ENCODE measurements around the gene TSEN2.
"Not testable (repeated sequence)": the region's sequence is repeated elsewhere in the genome, so short reads cannot be mapped to it uniquely, and the experiment has no call there.

TSEN2 gene

GRCh38 chr3:12472796-12473195, 11.5 kb upstream of the TSEN2 start:
- no peak for DNase-seq

DNA sequence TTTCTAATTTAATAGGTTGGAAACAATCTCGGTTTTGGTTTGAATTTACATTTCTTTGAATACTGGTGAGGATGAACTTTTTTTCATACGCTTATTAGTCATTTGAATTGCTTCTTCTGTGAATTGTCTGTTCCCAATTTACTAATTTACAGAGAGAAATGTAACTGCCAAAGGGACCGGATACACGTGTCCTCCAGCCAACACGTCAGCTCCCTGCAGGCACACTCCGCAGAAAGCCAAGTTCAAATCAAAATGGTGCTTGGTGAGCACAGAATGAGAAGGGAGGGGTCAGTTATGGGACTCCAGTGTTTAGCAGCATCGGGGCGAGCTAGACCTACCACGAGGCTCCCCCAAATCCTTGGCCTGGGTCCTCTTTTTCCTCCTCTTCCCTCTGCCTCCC, 10.8 kb upstream of the TSEN2 start:
- DNase-seq = no peak

- no peak for DNase-seq
Observed at GRCh38 chr3:12476238-12476897, 7.9 kb upstream of the TSEN2 start.

DNA sequence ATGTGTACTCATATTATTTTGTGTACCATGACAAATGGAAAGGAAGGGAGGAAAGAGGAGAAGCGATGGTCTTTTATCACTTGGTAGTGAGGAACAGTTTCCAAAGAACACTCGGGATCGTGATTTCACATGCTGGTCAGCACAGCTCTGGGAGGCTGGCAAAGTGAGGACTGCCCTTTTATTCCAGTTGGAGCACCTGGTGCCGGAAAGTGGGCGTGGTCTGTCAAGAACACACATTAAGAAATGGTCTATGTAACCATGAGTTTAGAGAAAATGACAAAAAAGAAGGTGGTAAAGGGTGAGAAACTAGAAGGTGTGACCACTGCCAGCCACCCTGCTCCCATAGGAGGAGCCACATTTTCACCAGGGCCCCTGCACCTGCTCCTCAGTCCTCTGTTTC, 7.0 kb upstream of the TSEN2 start:
- no peak for DNase-seq

GRCh38 chr3:12478326-12478725, 6.0 kb upstream of the TSEN2 start:
- no peak for DNase-seq

DNA sequence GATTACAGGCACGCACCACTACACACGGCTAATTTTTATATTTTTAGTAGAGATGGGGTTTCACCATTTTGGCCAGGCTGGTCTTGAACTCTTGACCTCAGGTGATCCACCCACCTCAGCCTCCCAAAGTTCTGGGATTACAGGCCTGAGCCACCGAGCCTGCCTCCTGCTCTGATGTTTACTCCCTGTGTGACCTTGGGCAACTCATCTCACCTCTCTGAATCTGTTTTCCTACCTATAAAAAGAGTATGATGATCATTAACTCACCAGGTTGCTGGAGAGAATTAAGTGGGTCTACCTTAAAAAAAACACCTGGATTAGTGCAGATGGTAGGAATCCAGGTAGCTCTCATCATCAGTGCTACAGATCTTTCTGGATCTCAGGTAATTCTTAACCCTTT, 5.1 kb upstream of the TSEN2 start:
- DNase-seq = not testable (repeated sequence)

GRCh38 chr3:12479919-12480427, 4.3 kb upstream of the TSEN2 start:
- peak; percentile 47 for DNase-seq

DNA sequence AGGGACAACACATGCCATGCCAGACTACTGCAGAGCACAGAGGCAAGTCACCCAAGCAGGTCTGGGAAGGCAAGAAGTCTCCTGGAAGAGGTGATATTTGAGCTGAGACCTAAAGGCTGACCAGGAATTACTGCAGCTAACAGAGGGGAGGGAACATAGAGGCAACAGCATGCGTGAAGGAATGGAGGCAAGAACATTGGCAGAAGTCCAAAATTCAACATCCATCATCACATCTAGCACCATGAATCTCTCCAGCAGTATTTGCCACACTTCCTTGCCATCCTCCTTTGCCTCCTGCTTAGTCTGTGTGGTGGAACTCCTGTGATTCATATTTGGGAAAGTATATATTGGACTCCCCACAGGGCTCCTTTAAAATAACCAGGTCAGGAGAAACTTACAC, 870 bp upstream of the TSEN2 start:
- no peak for DNase-seq

DNA sequence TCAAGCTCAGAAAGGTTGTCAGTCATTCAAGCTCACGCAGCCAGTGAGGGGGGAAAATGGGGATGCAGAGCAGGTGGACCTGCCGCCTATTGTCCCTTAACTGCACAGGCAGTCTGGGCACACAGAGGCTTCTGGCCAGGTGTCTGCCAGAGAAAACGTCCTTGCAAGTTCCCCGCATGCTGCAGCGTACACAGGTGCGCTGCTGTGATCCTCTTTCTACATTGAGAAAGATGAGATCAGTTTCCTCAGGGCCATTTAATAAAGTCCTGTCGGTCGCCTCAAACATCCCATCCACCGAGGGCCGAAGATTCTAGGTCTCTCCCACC, 445 bp upstream of the TSEN2 start:
- no peak for DNase-seq

GRCh38 chr3:12484983-12485327, 675 bp downstream of the TSEN2 start:
- DNase-seq = no peak

DNA sequence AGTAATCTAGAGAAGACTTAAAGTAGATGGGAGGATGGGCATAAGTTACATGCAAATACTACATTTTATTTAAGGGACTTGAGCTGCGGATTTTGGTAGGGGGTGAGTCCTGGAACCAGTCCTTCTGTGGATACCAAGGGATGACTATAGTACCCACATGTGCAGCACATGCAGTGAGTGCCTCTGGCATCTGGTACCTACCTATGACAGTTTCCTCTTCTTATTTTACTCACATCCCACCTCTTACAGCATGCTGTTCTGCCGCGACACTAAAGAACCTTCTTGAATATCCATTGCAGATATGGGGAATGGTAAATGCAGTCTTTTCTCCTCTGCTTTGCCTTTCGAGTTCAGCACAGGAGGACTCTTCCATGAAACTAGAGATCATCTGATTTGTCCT, 1.7 kb downstream of the TSEN2 start:
- no peak for DNase-seq

DNA sequence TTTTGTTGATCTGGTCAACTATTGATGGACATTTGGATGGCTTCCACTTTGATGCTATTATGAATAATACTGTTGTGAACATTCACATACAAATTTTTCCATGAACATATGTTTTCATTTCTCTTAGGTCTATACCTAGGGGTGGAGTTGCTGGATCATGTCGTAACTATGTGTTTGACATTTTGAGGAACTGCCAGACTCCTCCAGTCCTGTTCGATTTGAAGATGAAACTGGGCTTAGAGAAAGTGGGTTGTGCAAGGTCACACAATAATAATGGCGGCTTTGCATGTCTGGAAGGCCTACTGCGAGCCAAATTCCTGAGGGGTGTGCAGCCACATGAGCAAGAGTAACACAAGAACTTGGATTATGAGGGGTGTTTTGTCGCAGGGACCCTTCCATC, 2.6 kb downstream of the TSEN2 start:
- no peak for DNase-seq

- no peak for DNase-seq
Observed at GRCh38 chr3:12487336-12487735, 3.1 kb downstream of the TSEN2 start.

DNA sequence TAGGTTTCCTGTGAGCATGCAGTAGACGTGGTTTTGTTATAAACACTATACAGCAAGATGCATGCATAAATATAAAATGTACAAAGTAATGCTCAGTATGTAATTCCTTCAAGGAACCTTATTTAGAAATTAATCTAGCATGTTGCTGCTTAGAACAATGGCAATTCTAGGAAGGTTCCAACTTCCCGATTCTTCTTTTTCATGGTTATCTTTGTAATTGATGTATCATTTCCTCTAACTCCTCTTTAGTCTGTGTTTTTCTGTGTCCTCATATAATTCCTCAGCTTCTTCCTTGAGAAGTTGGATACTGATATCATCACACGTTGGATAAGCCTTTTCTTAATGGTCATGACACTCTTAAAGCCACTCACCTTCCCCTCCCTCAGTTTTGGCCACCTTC, 3.5 kb downstream of the TSEN2 start:
- no peak for DNase-seq

GRCh38 chr3:12489368-12489767, 5.1 kb downstream of the TSEN2 start:
- no peak for DNase-seq

GRCh38 chr3:12489832-12490231, 5.6 kb downstream of the TSEN2 start:
- DNase-seq = no peak

- DNase-seq = no peak
Observed at GRCh38 chr3:12490547-12490946, 6.3 kb downstream of the TSEN2 start.

- DNase-seq = no peak
Observed at GRCh38 chr3:12495749-12496452, 11.6 kb downstream of the TSEN2 start.

DNA sequence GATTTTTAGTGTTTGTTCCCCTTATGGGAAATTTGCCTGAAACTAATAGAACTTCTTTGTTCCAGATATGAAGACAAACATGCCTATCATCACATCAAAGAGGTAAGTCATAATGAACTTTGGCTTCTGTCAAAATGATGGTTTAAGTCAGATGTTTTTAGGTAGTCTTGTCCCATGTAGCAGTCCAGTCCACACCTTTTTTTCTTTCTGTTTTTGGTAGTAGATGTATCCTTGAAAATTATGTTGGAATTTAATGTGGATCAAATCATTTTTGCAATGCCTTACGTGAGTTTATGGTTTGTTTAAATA, 12.1 kb downstream of the TSEN2 start:
- DNase-seq = no peak

GRCh38 chr3:12499474-12499873, 15.2 kb downstream of the TSEN2 start:
- DNase-seq = no peak

- no peak for DNase-seq
Observed at GRCh38 chr3:12501360-12502020, 17.2 kb downstream of the TSEN2 start.

DNA sequence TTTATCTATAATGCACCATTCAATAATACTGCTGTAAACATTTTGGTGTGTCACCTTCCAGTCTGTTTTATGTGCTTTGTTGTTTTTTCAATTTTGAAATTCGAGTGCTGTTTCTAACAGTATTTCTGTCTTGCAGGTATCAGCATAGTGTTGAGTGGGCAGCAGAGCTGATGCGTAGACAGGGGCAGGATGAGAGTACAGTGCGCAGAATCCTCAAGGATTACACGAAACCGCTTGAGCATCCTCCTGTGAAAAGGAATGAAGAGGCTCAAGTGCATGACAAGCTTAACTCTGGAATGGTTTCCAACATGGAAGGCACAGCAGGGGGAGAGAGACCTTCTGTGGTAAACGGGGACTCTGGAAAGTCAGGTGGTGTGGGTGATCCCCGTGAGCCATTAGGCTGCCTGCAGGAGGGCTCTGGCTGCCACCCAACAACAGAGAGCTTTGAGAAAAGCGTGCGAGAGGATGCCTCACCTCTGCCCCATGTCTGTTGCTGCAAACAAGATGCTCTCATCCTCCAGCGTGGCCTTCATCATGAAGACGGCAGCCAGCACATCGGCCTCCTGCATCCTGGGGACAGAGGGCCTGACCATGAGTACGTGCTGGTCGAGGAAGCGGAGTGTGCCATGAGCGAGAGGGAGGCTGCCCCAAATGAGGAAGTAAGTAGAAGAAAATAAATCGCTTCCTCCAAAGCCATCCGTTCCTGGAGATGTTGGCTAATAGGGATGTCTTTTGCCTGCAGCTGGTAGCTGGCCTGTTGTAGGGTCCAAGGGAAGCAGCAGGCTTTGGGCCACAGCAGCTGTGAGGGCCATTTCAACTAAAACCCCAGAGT, 19.1 kb downstream of the TSEN2 start:
- DNase-seq = no peak

- no peak for DNase-seq
Observed at GRCh38 chr3:12506201-12506709, 22.0 kb downstream of the TSEN2 start.
